Prostate gland (tissue), 2 donors: ENCODE results near the gene AOAH.

ENCODE experiments used
- CTCF ChIP-seq, 4 experiments: fragments of 200-600 bp in 2 of 4; fragments of 450-650 bp in 2 of 4; sonication (generic) in 2 of 4; IDR thresholded peaks; 1 replicate in 3 of 4; 2 replicates in 1 of 4; pipeline ENCODE4 v1.5.1; 2016 to 2019; ENCODE audit warnings: antibody characterized with exemption in 4 of 4, mild to moderate bottlenecking in 2 of 4, moderate library complexity in 2 of 4
- POLR2A ChIP-seq: fragments of 450-650 bp; IDR thresholded peaks from one replicate; pipeline ENCODE4 v1.6.1; 2016; ENCODE audit warnings: antibody characterized with exemption, mild to moderate bottlenecking

DNA sequence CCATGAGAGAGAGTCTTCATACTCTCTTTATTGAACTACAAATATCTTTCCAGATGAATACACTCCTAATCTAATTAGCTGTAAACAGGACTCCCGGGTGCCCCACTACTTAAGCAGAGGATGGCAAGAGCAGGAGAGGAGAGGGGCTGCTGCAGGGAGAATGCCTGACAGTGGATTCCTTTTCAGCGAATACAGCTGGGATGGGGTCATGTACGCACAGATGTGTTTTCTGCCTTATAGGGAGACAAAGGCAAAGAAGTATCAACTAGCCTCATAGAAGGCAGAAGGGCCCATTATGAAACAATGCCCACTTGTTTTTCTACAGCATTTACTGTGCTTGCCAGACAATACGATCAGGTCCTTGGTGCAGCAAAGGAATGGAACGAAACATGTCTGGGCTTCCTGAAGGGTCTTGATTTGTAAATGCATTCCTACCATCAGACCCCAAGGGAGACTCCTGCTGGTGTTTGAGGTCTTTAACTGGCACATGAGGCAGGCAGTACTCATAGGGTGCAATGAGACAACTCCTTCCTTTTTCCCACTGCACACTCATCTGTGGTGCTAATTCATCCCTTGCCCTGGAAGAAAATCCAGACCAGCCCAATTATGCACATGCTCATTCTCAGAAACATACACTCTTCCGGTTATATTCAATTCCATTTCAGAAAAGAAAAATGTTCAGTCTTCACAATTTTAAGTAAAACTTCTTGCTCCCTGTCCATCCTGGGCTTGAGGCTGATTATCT, 117.1 kb downstream of the AOAH start:
- TF ChIP-seq CTCF (IDR thresholded peaks at IDR 0.05) (no peak), POLR2A (no peak)
